HG03095 (cell line): ENCODE data around the gene SIPA1L3.

Source experiments
- ATAC-seq: cut with Tn5 transposase; IDR thresholded peaks from one replicate; pipeline ENCODE4 v1.9.1; 2021; ENCODE audit warnings: moderate library complexity; ENCODE audit not compliant: unreplicated experiment

The SIPA1L3 gene

DNA sequence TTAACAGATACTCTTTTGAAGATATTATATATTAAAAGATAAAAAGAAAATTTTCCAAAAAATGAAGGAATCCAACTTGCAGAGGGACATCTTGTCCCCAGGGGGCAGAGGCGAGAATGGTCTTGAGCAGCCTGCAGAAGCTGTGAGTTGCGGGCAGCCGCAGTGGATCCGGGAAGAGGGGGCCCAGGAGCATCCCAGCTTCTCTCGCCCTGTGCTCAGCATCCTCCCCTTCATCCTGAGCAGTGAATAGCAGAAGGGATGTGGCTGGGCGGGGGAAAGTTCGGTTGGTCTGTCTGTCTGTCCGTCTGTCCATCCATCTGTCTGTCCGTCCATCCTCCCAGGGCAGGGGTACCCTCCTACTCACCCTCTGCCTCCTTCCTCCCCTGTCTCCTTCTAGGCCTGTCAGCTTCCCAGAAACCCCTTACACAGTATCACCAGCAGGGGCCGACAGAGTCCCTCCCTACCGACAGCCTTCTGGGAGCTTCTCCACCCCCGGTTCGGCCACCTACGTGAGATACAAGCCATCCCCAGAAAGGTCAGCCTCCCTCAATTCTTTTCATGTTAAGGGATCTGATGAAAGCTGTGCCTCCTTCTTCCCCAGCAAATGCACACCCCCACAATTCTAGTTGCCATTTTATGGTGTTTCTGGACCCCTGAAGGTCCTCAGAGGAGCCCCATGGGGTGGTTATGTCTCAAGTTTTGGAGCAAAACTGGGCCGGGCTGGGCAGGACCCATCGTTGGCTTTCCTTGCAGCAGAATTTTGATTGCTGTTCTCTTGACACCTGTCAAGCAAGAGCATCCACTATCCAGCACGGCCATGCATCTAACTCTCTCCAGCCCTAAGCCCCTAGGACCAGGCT lies 235.4 kb downstream of the SIPA1L3 start:
- ATAC-seq, result no peak

DNA sequence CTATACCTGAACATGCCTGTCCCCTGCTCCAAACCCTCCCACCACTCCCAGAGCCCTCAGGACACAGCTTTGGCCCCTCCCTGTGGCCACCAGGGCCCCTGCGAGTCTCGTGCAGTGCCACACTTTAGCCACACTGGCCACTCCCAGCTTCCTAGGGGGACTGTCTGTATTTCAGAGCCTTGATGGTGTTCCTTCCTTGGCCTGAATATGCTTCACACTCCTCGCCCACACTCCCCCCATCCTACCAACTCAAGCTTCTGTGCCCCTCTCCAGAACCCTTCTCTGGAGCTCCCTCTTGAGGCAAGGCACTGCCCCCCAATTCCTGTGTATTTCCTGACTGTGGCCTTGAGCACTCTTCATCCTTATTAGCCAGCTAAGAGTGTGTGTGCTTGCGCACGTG lies 236.8 kb downstream of the SIPA1L3 start:
- ATAC-seq, result no peak

DNA sequence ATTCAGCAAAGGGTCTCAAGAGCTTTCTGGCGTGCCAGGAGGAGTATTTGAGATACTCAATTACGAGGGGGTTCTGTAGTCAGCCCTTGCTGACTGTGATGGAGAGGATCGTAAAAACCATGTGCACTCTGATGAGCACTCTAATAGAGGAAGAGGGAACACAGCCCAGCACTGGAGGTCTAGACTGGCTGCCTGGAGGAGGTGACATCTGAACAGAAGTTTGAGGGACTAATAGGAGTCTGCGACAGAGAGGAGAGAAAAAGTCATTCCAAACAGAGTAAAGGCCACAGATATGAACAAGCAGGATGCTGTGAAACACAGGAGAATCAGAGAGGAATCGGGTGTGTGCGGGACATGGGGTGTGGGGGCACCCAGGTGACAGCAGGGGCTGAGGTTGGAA lies 237.7 kb downstream of the SIPA1L3 start:
- ATAC-seq, result no peak

DNA sequence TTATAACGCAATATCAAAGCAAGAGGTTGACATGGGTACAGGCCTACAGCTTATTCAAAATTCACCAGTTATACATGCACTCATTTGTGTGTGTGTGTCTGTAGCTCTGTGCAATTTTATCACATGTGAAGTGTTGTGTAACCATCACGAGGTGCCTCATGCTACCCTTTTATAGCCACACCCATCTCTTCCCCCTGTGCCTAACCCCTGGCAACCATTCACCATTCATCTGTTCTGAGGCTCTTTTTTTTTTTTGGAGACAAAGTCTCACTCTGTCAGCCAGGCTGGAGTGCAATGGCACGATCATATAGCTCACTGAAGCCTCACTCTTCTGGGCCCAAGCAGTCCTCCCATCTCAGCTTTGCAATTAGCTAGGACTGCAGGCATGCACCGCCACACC lies 238.6 kb downstream of the SIPA1L3 start:
- no peak for ATAC-seq

DNA sequence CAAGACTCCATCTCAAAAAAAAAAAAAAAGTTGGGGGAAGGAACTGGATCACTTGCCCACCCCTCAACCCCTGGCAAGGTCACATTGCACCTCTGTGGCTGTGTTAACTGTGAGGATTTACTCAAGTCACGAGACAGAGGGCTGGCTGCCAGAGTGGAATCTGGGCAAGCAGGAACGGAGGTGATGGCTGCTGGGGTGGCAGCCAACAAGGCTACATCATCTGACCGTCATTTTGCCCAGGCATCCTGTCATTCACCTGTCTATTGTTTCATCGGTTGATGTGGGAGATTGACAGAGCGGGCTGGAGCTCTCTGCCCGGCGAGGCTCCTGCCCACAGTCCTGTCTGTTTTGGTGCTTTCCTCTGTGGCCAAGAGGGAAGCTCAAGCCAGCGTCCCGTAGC lies 241.3 kb downstream of the SIPA1L3 start:
- no peak for ATAC-seq

DNA sequence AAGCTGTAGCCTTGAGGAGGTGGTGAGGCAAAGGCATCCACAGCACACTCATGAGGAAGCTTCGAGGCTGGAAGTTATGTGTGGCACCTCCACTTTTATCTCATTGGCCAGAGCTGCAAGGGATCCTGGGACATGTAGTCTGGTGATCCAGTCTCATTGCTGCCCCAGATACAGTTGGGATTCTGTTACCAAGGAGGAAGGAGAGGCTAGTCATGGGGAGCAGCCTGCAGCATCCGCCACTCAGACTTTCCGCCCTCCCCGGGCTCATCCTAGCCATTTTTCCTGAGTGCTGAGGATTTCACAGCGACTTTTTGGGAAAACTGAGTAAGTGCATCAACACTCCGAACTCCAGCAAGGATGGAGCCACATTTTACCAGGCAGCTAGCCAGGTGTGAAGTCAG lies 242.7 kb downstream of the SIPA1L3 start:
- no peak for ATAC-seq

DNA sequence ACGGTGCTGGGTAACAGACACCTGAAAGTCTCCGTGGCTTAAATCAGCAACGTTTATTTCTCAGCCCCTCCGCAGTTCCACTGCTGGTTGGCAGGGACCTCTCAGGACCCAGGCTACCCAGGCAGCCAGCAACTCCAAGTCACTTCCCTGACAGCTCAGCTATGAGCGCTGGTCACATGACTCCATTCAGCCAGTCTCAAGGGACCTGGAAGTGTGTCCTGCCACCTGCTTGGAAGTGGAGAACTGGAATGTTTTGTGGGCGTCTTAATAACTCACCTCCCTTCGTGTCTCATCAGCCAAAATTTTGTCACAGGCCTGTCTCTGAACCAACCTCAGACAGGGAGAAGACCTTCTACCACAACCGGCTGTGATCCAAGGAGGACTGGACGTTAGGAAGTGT lies 244.2 kb downstream of the SIPA1L3 start:
- no peak for ATAC-seq

DNA sequence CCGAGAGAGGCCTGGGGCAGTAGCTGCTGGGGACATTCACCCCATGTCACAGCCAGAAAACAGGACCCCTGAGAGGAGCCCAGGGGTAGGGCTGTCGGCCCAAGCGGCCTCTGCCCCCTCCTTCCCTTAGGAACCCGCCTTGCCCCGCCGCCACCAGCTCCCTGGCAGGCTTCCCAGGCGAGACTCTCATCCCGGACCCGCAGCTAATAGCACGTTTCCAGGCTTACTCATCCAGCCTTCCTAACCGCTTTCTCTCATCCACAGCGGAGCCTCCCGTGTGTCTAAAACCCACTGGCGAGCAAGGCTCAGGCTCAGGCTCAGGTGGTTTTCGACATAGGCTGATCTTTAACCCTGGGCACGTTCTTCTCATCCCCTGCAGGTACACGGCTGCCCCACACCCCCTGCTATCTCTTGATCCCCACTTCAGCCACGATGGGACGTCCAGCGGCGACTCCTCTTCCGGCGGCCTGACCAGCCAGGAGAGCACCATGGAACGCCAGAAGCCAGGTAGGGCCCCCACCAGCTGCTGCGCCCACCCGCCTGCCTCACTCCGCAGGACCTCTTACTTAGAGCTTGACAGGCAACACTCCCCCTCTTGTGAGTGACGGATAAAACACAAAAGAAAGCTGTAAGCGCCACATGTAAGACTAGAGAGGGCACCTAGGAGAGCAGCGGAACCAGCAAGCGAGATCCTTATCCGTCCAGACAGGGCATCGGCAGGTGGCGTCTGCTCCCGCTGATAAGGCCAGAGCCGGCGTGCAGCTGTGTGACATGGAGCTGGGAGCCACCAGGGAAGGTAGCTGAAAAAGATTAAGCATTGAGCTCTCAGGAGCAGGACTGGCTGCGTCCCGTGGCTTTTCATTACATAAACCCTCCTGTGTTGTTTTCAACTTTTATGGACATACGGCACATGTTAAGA lies 245.7 kb downstream of the SIPA1L3 start:
- ATAC-seq, result no peak

DNA sequence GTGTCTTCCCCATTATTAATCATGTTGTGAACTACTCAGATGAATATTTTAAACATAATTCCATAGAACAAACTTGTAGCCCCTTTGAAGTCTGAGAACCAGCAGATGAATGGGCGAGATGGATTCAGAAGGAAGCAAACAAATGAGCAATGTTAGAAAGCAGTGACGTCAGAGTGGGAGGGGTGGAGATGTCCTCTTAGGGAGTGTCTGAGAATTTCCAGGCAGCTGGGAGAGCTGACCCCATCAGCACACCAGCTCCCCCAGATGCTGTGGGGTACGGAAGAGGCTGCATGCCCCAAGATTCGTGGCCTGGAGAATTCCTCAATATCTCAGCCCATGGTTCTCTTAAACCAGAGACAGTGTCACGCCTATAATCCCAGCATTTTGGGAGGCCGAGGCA lies 248.4 kb downstream of the SIPA1L3 start:
- ATAC-seq, result no peak

DNA sequence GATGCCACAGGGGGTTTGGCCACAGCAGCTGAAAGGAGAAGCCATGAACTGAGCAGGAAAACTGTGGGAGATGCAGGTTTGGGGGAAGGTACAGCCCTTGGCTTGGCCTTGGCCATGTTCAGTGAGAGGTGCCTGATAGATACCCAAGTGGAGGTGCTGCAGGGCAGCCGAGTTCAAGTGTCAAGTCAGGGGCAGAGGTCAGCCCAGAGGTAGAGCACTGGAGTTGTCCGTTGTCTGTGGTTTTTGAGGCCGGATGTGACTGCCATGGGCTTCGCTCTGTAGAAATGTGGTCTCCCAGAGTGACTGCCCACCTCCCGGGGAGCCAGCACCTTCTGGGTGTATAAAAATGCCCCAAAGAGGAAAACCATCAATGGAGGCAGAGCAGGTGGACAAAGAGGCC lies 251.7 kb downstream of the SIPA1L3 start:
- ATAC-seq, result no peak

DNA sequence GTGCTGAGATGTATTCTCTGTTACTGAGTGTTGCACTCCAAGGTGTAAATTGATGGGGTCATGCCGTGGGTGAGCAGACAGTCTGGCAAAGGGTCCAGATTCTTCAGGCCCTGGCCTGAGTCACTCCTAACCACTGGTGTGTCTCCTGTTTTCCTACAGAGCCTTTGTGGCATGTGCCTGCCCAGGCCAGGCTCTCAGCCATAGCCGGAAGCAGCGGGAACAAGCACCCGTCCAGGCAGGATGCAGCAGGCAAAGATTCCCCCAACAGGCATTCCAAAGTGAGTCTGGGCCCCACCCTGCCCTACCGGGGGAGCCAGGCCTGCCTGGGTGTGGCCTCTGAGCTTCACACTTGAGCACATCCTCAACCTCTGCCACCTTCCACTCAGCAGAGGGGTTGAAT lies 255.1 kb downstream of the SIPA1L3 start:
- ATAC-seq, result no peak

DNA sequence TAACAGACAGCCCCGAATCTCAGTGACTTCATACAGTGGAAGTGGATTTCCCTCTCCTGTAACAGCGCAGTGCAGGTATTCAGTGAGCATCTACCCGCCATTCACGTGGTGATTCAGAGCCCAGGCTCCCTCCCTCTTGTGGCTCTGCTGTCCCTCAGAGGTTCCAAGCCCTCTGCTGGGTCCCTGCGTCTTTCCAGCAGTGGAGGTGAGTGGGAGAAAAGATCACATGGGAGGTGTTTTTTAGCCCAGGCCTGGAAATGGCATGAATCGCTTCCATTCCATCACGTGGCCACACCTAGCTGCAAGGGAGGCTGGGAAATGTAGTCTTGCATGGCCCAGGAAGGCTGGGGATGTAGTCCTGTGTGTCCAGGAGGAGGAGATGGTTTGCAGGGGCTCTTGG lies 255.6 kb downstream of the SIPA1L3 start:
- ATAC-seq, result no peak

DNA sequence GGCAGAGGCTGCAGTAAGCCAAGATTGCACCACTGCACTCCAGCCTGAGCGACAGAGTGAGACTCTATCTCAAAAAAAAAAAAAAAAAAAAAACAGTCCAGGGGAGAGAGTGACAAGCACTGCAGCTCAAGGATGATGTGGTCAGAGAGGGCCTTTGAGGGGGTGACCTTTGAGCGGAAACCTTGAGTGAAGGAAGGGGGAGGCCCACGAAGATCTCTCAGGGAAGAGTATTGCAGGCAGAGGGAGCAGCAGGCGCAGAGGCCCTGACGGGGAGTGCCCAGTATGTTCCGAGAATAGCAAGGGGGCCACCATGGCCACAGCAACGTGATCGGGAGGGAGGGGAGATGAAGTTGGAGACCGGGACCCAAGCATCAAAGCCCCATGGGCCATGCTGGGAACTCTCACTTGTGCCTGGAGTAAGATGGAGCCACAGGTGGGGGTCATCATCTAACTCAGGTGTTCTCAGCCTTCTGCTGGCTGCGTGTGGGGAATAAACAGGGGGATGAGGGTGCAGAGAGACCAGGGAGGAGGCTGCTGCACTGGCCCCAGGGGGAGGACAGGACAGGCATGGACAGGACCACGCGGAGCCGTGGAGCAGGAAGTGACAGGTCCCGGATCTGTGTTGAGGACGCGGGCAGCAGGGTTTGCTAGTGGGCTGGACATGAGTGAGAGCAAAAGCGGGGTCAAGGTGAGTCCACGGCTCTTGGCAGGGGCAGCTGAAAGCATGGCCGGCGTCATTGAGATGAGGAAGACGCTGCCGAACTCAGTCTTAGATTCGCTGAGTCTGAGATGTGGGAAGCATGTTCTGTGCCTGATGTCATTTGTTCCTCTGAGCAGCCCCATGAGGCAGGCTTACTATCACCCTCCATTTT lies 256.6 kb downstream of the SIPA1L3 start:
- ATAC-seq, result no peak

DNA sequence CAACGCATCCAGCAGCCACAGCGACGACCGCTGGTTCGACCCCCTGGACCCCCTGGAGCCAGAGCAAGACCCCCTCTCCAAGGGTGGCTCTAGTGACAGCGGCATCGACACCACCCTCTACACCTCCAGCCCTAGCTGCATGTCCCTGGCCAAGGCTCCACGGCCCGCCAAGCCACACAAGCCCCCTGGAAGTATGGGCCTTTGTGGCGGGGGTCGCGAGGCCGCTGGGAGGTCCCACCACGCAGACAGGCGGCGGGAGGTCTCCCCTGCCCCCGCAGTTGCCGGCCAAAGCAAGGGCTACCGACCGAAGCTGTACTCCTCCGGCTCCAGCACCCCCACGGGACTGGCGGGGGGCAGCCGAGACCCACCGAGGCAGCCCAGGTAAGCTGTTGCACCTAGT lies 257.5 kb downstream of the SIPA1L3 start:
- ATAC-seq, result no peak

DNA sequence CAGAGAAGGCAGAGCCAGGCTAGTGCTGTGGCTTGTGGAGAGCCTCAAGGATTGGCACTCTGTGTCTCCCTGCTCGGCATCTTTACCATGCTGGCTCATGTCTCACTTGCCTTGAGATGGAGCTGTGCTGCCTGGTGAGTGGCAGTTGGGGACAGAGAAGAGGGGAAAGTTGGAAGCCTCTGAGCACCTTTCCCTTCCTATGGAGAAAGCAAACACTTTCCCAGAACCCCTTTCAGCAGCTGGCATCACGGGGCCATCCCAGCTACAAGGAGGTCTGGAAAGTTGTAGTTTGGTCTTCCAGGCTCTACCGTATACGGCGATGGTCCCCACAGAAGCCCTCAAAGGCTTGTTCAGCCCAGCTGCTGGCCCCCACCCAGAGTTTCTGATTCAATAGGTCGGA lies 258.3 kb downstream of the SIPA1L3 start:
- no peak for ATAC-seq

DNA sequence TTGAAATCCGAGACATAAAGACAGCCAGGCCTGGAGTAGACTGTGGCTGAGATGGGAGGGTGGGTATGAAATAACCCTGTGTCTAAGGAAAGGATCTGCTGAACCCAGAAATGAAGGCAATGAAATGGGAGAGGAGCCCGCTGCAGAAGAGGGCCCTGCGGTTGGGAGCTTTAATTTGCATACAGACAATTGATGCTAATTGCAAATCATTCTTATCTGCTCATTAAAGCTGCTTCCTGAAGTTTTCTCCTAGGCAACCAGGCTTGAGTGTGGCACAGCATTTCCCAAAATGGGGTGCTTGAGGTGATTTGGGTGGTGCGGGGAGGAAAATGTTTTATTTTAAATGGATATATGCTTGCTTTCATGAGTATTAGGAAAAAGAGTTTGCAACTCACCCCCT lies 261.6 kb downstream of the SIPA1L3 start:
- ATAC-seq, result no peak

DNA sequence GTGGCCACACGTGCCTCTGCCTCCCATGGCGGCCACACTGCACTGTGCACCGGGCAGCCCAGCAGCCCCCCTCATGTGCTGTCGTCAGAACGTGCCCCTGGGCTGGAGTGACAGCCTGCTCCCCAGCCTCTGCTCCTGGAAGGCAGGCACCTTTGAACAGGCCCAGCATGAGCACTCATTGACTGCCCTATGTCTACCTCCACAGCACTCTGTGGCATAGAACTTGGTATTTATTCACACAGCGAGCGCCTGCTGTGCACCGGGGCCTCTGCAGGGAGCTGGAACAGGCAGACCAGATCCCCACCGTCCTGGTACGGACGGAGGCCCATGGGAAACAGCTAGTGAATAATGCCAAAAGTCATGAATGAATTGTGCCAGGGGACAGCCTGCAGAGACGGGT lies 263.3 kb downstream of the SIPA1L3 start:
- no peak for ATAC-seq

DNA sequence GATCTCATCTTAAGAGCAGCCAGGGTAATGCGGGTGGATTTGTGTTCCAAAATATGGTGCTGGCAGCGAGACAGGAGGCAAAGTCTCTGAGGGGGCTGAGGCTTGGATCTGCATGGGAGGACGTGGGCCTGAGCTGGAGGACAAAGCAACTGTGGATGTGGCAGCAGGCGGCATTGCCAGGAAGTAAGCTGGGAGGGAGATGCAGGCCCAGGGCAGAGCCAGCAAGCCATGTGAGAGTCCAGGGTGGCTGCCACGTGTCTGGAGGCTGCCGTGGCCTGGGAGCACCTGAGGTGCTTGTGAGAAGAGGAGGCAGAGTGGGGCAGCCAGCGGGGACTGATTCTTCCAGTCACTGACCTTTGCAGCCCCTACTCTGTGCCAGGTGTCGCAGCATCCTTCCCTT lies 265.0 kb downstream of the SIPA1L3 start:
- no peak for ATAC-seq

DNA sequence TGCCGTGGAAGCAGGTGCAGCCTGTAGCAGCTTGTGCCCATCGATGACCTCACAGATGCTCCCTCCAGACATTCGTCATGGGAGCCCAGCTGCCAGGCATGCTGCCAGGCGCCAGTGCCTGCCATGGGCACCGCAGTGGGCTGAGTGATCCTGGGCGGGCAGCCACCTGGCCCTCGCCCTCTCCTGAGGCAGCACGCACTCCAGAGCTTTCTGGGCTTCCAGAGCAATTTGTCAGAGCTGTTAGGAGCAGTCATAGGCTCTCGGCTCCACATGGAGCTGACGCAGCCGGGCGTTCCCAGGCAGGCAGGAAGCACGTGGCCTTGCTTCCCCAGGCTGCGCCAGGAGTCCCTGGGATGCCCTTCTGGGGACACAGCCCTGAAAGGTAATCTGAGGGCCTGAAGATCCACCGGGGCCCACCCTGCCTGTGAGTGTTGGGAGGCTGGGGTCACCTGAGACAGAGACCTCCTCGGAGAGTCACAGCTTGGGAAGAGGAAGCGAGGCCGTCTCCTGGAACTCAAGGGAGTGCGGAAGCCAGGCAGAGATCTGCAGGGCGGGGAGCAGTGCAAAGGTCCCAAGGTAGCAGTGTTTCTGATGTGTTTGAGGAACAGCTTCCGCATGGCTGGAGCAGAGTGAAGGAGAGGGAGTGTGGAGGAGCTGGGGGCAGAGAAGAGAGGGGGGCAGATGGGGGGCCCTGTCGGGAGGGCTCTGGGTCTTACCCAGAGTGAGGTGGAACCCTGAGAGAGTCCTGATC lies 266.5 kb downstream of the SIPA1L3 start:
- ATAC-seq, result no peak

DNA sequence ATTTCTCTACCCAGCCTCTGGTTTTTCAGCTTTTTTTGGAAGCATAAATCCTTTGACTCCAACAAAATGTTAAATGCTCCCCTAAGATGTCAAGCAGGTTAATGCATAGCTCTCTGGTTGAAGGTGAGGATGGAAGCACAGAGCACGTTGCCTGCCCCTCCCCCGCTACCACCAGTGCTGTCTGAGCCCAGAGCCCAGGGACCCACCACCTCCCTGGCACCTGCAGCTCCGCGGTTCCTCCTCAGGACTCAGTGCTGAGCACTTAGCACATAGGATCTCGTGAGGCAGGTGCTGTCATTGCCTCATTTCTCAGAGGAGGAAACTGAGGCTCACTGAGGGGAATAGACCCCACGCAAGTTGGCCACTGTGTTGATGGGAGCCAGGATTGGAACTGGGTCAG lies 268.4 kb downstream of the SIPA1L3 start:
- ATAC-seq, result no peak
